GM23248 (cell line): ENCODE results near the gene SETD2. TPM values are rescaled to one million over a fixed set of nuclear protein-coding genes. Genes with fewer than 3 reads are reported as not detected.
"Not testable (repeated sequence)": the region's sequence is repeated elsewhere in the genome, so short reads cannot be mapped to it uniquely, and the experiment has no call there.

Experiments used
- DNase-seq: peaks from one replicate; pipeline ENCODE4 v3.0.0-alpha.2; 2015
- H2AFZ ChIP-seq: fragments of 200-600 bp; sonication (generic); 2 replicates; pipeline ENCODE4 v1.6.1; 2016; ENCODE audit warnings: antibody characterized with exemption
- H3F3A ChIP-seq: fragments of 200-600 bp; sonication (generic); 2 replicates; pipeline ENCODE4 v1.6.1; 2016; ENCODE audit warnings: mild to moderate bottlenecking, antibody characterized with exemption, mixed run types; ENCODE audit not compliant: insufficient read depth
- H3K27ac ChIP-seq: fragments of 200-600 bp; sonication (generic); 2 replicates; pipeline ENCODE4 v1.5.1; 2016; ENCODE audit warnings: mild to moderate bottlenecking
- H3K27me3 ChIP-seq: fragments of 200-600 bp; sonication (generic); replicated peaks from 2 replicates; pipeline ENCODE4 v1.6.1; 2016; ENCODE audit warnings: mild to moderate bottlenecking; ENCODE audit not compliant: insufficient read depth
- H3K36me3 ChIP-seq: fragments of 200-600 bp; sonication (generic); 2 replicates; pipeline ENCODE4 v1.6.1; 2016; ENCODE audit warnings: low read depth, mild to moderate bottlenecking
- H3K4me1 ChIP-seq: fragments of 200-600 bp; sonication (generic); 2 replicates; pipeline ENCODE4 v1.6.1; 2016; ENCODE audit warnings: mild to moderate bottlenecking; ENCODE audit not compliant: insufficient read depth
- H3K4me2 ChIP-seq: fragments of 200-600 bp; sonication (generic); one replicate; pipeline ENCODE4 v1.6.1; 2016; ENCODE audit warnings: mild to moderate bottlenecking; ENCODE audit not compliant: unreplicated experiment
- H3K4me3 ChIP-seq: fragments of 200-600 bp; sonication (generic); 2 replicates; pipeline ENCODE4 v1.5.1; 2016; ENCODE audit warnings: mild to moderate bottlenecking
- H3K79me2 ChIP-seq: fragments of 200-600 bp; sonication (generic); 2 replicates; pipeline ENCODE4 v1.6.1; 2016; ENCODE audit warnings: mild to moderate bottlenecking; ENCODE audit not compliant: insufficient read depth
- H3K9ac ChIP-seq: fragments of 200-600 bp; sonication (generic); 2 replicates; pipeline ENCODE4 v1.6.1; 2016; ENCODE audit warnings: mild to moderate bottlenecking
- H3K9me2 ChIP-seq: fragments of 200-600 bp; sonication (generic); 2 replicates; pipeline ENCODE4 v1.6.1; 2016; ENCODE audit warnings: mixed run types, mild to moderate bottlenecking, moderate library complexity; ENCODE audit not compliant: insufficient read depth
- H3K9me3 ChIP-seq: fragments of 200-600 bp; sonication (generic); one replicate; pipeline ENCODE4 v1.6.1; 2017; ENCODE audit warnings: low read depth
- H4K20me1 ChIP-seq: fragments of 200-600 bp; sonication (generic); 2 replicates; pipeline ENCODE4 v1.6.0; 2016; ENCODE audit not compliant: insufficient read depth
- EZH2 ChIP-seq: fragments of 200-600 bp; sonication (generic); IDR thresholded peaks from 2 replicates; pipeline ENCODE4 v1.6.1; 2018; ENCODE audit warnings: antibody characterized with exemption, mild to moderate bottlenecking; ENCODE audit not compliant: insufficient read depth, poor library complexity, severe bottlenecking
- EZH2phosphoT487 ChIP-seq: fragments of 200-600 bp; sonication (generic); IDR thresholded peaks from 2 replicates; pipeline ENCODE4 v1.6.1; 2018; ENCODE audit warnings: antibody characterized with exemption, moderate library complexity, mild to moderate bottlenecking, low read depth; ENCODE audit not compliant: insufficient read depth
- WGBS, 2 experiments: methylation state at CpG; one replicate each; pipeline ENCODE4 v1.1.6; 2015 to 2017; ENCODE audit warnings: low lambda C conversion rate in 2 of 2, low coverage in 1 of 2; ENCODE audit errors: missing lambda C conversion rate in 2 of 2; 5-methylcytosine and 5-hydroxymethylcytosine counted together
- in situ Hi-C: fragments of 300-500 bp; cut with MboI; formaldehyde crosslinking; loops from 2 replicates; pipeline ENCODE4 v1.15.0; 2020
- polyA plus RNA-seq: library from polyadenylated mRNA; unstranded; fragments of >200 nt; fragmentation: Nextera tagmentation; extraction: Ambion mirVana; gene quantifications from 2 replicates; pipeline ENCODE4 v1.2.1, GENCODE V29; 2016
- total RNA-seq: library from RNA; depleted of rRNA; stranded (reverse); fragments of >200 nt; shearing (Covaris generic); gene quantifications from 2 replicates; pipeline ENCODE4 v1.2.3, GENCODE V29; 2014

SETD2 gene
- total and polyA plus RNA-seq, 2 experiments from 2014 or later = 16.2 to 24.0 TPM

DNA sequence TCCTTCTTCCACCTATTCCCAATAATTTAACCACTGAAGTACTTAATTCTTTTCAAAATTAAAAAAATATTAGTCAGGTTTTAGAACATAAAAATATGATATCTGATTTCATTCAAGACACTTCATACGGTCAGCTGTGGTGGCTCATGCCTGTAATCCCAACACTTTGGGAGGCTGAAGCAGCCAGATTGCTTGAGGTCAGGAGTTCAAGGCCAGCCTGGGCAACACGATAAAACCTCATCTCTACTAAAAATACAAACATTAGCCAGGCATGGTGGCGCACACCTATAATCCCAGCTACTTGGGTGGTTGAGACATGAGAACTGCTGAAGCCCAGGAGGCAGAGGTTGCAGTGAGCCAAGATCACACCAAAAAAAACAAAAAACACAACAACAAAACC is 127.8 kb downstream of the SETD2 start:
- Histone ChIP-seq H3K9me3 (no peaks in the 10 kb centered on the region), H3K27ac (no peak overlapping the region), H3K9me2 (no peaks in the 10 kb centered on the region), H3K4me2 (no peak overlapping the region), H3K27me3 (no peaks in the 10 kb centered on the region), H3K4me1 (peaks cover 6% of the 10 kb centered on the region; the same call in 1 of the 2 replicates), H4K20me1 (no peaks in the 10 kb centered on the region), H3F3A (no peaks in the 10 kb centered on the region), H3K79me2 (peaks cover 17% of the 10 kb centered on the region; the same call in 1 of the 2 replicates), H2AFZ (no peak overlapping the region), H3K9ac (no peak overlapping the region), H3K36me3 (peaks cover 26% of the 10 kb centered on the region), H3K4me3 (no peak overlapping the region)
- DNase-seq = no peak
- WGBS, 2 experiments = 48 to 57% methylated on average over 3 of the region's 3 CpGs
- TF ChIP-seq EZH2phosphoT487 (no peak), EZH2 (no peak)
- in situ Hi-C loops = no loop called here

DNA sequence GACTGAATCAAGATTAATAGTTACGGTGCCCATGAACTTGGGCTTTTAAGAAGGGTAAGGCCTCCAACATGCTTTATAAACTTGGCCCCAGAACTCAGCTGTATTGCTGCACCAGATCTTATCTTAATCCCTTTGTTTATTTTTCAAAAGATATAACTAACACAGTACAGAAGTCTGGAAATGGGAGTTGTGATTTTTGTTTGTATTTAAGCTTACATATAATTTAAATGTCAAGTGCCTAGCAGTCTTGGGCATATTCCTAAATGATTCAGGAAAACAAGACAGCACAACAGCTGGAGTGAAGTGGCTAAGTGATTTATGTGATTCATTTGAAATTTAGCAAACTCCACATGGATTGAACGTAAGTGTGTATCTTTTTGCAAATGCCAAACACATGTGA is 128.3 kb downstream of the SETD2 start:
- Histone ChIP-seq H3K4me2 (no peak overlapping the region), H3K27me3 (no peaks in the 10 kb centered on the region), H3K4me3 (no peak overlapping the region), H3K79me2 (peaks cover 15% of the 10 kb centered on the region; the same call in 1 of the 2 replicates), H4K20me1 (no peaks in the 10 kb centered on the region), H3K4me1 (peaks cover 6% of the 10 kb centered on the region; the same call in 1 of the 2 replicates), H3K9ac (no peak overlapping the region), H3K9me3 (no peaks in the 10 kb centered on the region), H3F3A (no peaks in the 10 kb centered on the region), H3K9me2 (no peaks in the 10 kb centered on the region), H3K27ac (no peak overlapping the region), H3K36me3 (peaks cover 25% of the 10 kb centered on the region), H2AFZ (no peak overlapping the region)
- in situ Hi-C loops = no loop called here
- TF ChIP-seq EZH2phosphoT487 = no peak
- no peak for TF ChIP-seq EZH2
- DNase-seq = no peak
- WGBS, 2 experiments = 59 to 67% methylated on average over 2 of the region's 2 CpGs

DNA sequence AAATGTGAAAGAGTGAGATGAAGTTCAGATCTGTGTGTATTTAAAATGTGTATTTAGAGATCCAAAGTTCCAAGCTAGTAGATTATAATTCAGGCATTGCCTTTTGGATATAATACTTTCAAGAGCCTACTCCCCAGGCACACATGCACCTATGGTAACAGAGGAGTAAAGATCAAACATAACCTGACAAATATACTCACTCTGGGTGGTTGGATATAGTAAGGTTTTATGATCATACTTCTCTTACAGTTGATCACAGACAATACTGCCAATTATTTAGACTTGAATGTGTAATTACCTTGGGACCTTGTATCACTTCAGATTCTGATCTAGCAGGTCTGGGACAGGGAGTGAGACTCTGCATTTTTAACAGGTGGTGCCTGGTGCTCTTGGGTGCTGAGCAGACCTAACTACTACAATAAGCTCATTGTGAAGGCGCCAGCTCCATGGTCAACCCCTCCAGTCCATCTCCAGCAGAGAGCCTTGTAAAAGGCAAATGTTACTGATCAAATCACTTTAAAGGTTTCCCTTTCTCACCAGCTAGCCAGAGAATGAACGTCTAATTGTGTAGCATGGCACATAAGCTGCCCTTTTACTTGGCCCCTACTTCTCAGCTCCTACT is 128.9 kb downstream of the SETD2 start:
- TF ChIP-seq EZH2phosphoT487 (no peak), EZH2 (no peak)
- 71 to 78% methylated on average over 2 of the region's 2 CpGs for WGBS, 2 experiments
- in situ Hi-C loops = no loop called here

DNA sequence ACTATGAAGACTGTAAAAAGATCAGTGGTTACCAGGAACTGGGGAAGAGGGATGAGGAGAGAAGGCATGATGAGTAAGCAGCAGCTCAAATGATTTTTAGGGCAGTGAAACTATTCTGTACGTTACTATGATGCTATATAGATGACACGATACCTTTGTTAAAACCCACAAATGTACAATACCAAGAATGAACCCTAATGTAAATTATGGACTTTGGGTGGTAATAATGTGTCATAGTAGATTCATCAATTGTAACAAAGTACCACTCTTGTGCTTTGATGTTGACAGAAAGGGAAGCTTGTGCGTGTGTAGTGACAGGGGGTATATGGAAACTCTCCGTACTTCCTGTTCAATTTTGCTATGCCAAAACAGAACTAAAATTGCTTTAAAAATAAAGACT is 132.9 kb downstream of the SETD2 start:
- H3F3A ChIP-seq, in situ Hi-C loops, H4K20me1 ChIP-seq, H2AFZ ChIP-seq, H3K9me2 ChIP-seq, H3K9ac ChIP-seq, H3K27ac ChIP-seq, H3K4me1 ChIP-seq, H3K4me2 ChIP-seq, H3K9me3 ChIP-seq, H3K4me3 ChIP-seq, DNase-seq, H3K27me3 ChIP-seq: not testable (repeated sequence)
- WGBS, 2 experiments = 93 to 94% methylated on average over 4 of the region's 4 CpGs
- H3K36me3 ChIP-seq = peaks cover 12% of the 10 kb centered on the region
- H3K79me2 ChIP-seq = peaks cover 37% of the 10 kb centered on the region

More for the DNA sequence above, 128.9 kb downstream of the SETD2 start:
- Histone ChIP-seq H3K4me1 (peaks cover 6% of the 10 kb centered on the region; the same call in 1 of the 2 replicates), H3K9me3 (no peaks in the 10 kb centered on the region), H3K79me2 (peaks cover 21% of the 10 kb centered on the region), H4K20me1 (no peaks in the 10 kb centered on the region), H3K4me2 (no peak overlapping the region), H3K27me3 (no peaks in the 10 kb centered on the region), H3K4me3 (no peak overlapping the region), H2AFZ (no peak overlapping the region), H3K36me3 (peaks cover 22% of the 10 kb centered on the region), H3F3A (no peaks in the 10 kb centered on the region), H3K27ac (no peak overlapping the region), H3K9me2 (no peaks in the 10 kb centered on the region), H3K9ac (no peak overlapping the region)
- DNase-seq = no peak

DNA sequence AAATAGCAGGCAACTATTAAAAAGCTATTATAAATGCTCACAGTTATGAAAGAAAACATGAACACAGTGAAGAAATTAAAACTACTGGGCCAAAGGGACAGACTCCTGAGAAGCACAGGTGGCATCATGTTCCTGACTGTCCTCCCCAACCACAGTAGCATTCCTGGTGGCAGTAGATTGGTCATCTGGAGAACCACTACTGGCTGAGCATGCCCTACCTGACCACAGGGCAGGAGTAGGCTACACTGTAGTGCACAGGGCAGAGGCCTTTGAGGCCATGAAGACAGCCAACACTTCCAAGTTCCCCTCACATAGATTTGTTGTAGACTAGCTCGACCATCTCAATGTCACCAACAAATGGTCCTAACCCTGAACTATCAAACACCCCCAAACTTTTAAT is 135.2 kb downstream of the SETD2 start:
- no peaks in the 10 kb centered on the region for H3K9me3 ChIP-seq
- H3K27me3 ChIP-seq = no peaks in the 10 kb centered on the region
- H3K9ac ChIP-seq = no peak overlapping the region
- H4K20me1 ChIP-seq = no peaks in the 10 kb centered on the region
- H3K4me1 ChIP-seq = peaks cover 10% of the 10 kb centered on the region
- peaks cover 8% of the 10 kb centered on the region; the same call in 1 of the 2 replicates for H3K36me3 ChIP-seq
- H2AFZ ChIP-seq = no peak overlapping the region
- H3K79me2 ChIP-seq = peaks cover 60% of the 10 kb centered on the region
- no peak for TF ChIP-seq EZH2
- TF ChIP-seq EZH2phosphoT487 = no peak
- H3F3A ChIP-seq = peaks cover 15% of the 10 kb centered on the region
- H3K9me2 ChIP-seq = no peaks in the 10 kb centered on the region
- DNase-seq = no peak
- H3K27ac ChIP-seq = no peak overlapping the region
- 100% methylated on average over 1 of the region's 1 CpG for WGBS, 2 experiments
- H3K4me2 ChIP-seq = no peak overlapping the region
- in situ Hi-C loops = no loop called here
- no peak overlapping the region for H3K4me3 ChIP-seq
